GM19455 (cell line): ENCODE results near the gene RNF103.
"Not testable (repeated sequence)": the region's sequence is repeated elsewhere in the genome, so short reads cannot be mapped to it uniquely, and the experiment has no call there.

Source experiments
- ATAC-seq: cut with Tn5 transposase; IDR thresholded peaks from one replicate; pipeline ENCODE4 v1.9.1; 2021; ENCODE audit not compliant: unreplicated experiment

The RNF103 gene

DNA sequence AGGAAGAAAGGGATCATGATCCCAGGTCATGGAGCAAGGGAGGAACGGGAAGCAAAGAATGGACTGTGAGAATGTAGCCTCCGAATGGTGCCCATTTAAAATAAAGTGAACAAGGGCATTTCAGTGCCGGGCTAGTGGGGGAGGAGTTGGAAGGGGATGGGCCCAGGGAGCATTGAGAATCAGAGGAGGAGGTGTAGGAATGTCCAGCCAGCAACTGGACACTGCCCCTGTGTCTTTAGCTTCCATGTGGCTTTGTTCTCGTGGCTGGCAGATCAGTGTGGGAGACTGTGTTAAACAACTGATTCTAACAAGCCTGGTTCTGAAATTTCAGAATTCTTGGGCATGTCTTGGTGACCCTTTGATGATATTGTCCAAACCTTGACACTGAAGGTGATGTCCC is 1.4 kb upstream of the RNF103 start:
- ATAC-seq: no peak

DNA sequence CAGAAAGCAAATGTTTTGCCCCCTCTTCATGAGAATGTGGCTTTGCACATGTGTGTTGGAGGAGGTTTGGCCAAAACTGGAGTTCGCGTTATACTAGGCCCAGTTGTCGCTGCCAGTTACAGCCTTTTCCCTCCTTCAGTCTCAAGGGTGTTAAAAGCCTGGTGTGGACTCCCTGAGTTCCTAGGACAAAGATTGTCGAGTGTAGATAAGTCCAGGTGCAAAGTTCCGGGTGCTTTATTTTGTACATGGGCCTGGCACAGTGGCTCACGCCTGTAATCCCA is 542 bp upstream of the RNF103 start:
- no peak for ATAC-seq

DNA sequence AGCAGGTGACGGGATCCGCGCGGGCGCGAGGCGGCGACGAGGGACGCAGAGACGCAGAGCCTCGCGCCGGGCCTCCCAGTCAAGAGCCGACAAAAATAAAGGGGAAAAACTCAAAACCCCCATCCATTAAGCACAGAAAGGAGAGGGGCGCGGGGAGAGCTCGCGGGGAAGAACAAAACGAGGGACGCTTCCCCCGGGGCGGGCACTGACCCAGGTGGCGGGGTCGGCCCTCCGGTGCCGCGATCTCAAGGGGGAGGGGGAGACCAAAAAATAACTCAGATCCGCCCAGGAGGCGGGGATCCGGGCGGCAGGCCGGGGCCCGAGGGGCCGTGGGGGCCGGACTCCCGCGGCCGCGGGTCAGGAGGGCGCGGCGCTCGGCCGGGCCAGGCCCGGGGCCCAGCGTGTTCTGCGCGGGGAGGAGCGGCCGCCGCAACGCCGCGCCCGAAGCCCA is 597 bp downstream of the RNF103 start:
- peak; percentile 57 for ATAC-seq

DNA sequence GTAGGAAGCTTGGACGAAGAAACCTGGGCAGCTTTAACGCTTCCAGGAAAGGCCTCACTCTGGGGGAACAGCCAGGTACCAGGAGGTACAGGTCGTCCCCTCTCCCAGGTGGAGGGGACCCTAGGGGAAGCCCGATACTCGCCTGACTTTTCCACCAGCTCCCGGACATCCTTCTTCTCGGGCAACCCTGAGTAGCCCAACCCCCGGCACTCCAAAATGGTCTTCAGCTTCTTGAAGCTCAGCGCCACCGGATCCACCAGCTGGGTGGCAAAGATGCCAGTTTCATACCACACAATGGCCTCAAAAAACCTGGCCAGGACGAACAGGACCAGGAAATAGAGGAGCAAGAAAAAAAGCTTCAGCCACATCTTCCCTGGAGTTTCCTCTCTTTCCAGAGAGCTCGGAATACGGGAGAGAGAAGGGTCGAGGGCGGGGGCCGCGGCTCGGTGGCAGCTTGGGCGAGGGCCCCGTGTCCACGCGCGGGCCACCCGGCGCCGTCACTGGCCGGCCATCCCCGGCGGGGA is 1.1 kb downstream of the RNF103 start:
- ATAC-seq: no peak

DNA sequence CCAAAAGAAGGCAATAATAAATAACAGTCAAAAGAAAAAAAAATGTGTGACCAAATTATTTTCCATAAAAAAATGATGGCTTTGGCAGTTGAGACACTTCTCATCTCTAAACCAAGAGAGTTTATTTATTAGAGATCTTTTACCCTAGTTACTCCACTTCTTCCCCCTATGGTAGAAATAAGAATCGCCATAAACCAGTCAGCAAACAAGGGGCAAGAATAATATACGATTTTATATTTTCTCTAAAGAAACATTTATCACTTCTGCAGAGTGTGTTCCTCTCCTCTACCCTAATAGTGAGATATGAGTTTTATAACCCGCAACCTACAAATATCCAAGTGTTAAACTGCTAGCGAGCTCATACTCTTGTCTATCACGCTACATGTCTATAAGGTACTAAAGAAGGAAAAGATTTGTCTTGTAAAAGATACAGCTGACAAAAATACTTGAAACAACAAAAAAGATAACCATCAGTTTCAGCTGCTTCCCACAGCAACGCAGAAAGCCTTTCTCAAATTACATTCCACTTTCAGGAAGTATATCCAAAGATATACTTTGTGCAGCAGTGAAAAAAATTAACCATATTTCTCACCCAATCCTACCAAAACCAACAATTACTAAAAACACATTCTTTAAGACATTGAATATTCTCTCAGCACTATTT is 2.3 kb downstream of the RNF103 start:
- ATAC-seq: no peak

DNA sequence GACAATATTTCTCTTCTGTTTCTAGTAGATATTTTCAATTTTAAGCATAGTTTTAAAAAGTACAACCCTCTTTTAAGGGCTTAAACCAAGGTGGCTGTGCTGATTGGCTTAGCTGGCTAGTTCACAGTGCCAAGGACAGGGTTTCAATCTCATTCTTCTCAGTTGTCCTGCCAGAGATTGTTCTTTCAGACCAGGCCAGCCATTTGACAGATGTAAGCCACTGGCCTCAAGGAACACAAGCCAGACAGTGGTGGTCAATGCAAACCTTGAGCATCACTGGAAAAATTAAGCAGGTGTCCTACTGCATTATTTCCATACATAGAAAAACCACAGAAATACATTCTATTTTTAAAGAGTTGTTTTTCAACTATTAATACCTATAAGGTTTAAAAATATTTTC is 5.9 kb downstream of the RNF103 start:
- ATAC-seq: peak; percentile 41

DNA sequence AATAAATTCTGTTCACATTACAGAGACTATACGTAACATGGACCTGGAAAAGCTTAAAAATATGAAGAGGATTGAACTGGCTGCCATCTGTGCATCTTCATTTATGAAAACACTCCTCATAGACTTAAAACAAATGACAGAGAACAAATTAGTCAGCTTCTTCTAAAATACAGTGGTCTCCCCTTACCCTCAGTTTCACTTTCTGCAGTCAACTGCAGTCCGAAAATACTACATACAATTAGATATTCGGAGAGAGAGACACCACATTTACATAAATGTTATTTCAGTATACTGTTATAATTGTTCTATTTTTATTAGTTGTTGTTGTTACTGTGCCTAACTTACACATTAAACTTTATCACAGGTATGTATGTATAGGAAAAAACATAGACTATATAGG is 6.5 kb downstream of the RNF103 start:
- peak; percentile 51 for ATAC-seq

DNA sequence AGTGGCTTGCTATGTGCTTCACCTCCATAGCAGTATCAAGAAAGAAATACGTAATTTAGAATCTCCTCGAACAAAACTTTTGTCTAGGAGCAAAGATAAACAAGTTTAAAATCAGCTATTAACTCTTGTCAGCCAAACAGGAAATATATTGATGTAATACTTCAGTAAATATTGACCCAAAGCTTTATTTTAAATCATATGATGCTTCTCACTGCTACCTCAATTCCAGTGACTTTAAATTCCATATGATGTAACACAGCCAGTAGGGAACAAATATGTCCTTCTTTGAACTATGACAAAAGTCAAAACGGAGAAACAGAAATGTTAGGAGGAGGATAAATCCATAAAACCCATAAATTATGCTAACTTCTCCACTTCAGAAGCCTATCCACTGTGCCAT is 7.2 kb downstream of the RNF103 start:
- no peak for ATAC-seq

DNA sequence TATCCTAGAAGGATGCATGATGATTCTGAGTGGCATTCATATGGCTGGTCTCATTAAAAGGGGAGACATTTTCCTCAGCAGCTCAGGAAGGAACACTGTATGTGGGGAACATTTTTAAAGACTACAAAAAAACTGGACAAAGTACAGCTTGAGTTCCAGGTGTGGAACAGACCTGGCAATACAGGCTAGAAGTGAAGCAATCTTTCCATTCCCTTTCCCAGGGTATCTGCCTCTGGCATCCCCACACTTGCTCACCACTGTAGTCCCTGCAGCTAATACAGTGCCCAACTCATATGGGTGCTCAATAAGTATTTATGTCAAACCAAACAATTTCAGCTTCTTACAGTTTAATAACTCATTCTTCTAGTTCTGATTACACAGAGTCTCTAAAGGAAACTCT is 8.1 kb downstream of the RNF103 start:
- ATAC-seq: no peak

DNA sequence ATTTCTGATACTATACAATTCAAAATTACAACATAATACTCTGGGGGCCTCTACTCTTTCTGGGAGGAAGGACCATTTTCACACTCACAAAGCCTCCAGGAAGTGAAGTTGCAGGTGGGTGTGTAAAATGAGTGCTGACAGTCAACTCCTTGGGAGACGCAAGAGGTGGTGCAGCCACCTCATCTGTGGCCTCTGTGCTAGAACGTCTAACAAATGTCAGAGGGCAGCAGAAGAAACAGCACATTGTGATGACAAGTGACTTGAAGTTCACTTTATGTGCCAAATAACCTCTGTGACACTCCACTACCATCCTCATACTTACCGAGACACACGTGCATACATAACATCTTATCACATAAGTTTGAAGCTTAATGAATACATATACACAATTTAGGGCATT is 10.2 kb downstream of the RNF103 start:
- no peak for ATAC-seq

DNA sequence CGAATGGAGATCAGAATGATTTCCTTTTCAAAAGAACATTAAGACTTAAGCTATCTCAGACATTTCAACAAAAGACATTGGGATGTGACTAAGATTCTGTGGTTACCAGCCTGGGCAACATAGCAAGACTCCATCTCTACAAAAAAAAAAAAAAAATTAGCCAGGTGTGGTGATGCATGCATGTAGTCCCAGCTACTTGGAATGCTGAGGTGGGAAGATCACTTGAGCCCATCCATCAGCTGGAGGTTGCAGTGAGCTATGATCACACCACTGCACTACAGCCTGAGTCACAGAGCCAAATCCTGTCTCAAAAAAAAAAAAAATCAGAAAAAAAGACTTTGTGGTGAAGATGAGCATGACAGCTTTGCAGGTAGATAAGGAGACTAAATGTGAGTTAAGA is 12.8 kb downstream of the RNF103 start:
- ATAC-seq: no peak

DNA sequence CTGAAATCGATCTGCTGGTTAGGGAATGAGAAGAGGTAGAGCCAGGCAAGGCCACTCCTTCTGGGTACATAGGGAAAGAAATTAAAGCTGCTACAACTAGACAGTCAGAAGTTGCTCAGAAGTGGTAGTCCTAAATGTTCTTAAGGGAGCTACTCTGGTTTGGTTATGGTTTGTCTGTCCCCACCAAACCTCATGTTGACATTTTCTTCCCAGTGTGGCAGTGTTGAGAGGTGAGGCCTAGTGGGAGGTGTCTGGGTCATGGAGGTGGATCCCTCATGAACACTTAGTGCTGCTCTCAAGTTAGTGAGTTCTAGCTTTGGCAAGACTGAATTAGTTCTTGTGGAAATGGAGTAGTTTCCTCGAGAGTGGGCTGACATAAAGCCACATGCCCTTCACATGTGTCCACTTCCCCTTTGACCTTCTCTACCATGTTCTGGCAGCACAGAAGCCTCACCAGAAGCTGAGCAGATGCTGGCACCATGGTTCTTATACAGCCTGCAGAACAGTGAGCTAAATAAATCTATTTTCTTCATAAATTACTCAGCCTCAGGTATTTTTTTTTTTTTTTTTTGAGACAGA is 14.7 kb downstream of the RNF103 start:
- ATAC-seq: no peak

DNA sequence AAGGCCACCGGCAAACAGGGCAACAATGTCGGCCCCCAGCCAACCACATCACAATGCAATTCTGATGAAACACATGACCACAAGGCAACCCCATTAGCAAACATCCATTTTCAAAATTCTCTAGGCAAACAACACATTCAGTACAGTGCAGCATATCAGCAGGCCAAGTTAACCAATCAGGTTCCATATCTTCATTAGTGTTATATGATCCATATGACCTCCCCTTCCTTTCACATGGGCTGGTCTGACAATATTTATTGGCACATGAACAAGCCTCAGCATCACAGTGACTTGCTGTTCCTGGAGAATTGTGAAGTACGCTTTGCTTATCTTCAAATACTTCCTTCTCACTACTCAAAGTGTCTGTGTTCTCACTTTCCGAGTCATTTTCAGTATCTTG is 19.8 kb downstream of the RNF103 start:
- no peak for ATAC-seq

DNA sequence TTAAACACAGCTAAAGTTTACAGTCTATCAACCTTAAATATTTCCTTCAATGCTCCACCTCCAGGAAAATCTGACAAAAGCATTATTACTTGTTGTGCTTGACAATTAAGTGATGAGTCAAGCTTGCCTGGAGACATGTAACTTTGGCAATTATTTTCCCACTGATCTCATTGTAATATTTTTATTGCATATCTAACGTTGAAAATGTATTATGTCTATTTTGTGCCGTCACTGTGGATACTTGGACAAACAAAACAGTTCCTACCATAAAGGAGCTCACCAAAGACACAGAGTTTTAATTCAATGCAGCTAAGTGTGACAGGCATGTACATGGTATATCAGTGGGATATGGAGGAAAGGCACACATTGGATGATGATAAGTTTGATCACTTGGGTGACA is 24.7 kb downstream of the RNF103 start:
- ATAC-seq: no peak

DNA sequence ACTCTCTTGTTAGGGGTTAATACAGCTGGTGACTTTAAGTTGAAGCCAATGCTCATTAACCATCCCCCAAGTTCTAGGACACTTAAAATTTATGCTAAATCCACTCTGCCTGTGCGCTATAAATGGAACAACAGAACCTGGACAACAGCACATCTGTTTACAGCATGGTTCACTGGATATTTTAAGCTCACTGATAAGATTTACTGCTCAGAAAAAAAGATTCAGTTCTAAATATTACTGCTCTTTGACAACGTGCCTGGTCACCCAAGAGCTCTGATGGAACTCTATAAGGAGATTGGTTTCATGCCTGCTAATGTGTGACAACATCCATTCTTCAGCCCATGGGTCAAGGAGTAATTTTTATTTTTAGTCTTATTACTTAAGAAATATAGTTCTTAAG is 27.5 kb downstream of the RNF103 start:
- no peak for ATAC-seq

DNA sequence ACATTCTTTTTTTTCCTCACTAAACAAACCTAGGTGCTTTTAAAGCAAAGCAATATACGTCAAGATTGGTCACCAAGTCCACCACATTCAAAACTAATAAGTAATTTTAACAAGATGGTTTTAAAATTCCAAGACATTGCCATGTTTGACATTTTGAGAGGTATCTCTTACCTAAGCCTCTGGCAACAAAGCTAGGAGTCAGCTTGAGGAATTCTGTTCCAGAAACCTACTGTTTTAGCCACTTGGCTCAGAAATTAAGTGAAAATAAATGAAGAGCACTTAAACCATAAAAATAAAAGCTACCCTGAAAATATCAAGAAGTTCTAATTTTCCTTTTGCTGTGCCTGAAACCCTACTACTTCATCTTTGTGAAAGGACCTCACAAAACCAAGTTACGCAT is 30.4 kb downstream of the RNF103 start:
- ATAC-seq: no peak

DNA sequence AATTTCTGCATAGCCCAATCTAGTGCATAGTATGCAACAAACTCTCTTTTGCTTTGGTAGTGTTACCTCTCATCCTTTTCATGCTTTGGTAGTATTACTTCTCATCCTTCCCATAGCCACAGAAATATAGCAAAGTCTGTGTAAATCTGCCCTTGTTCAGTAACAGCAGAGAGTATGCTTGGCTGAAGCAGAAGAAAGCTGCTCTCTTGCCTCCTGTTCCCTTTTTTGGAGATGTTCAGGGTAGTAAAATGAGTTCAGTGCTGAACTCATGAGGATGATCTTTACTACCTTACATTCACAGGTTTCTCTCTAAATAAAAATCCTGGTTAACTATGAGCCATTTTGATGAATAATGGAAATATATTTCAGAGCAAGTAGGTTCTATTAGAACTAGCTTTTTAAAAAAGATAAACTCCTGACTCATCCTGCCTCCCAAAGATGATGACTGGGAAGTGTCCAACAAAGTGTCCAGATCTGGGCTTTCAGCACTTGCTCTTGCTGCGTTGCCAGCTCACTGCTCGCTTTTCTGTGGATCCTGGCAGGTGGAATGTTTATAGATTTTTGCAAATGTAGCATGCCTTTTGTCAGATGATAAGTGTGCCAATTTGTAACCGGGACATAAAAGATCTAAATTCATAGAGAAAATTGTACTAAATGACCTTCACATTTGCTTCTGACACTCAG is 31.0 kb downstream of the RNF103 start:
- ATAC-seq: no peak

DNA sequence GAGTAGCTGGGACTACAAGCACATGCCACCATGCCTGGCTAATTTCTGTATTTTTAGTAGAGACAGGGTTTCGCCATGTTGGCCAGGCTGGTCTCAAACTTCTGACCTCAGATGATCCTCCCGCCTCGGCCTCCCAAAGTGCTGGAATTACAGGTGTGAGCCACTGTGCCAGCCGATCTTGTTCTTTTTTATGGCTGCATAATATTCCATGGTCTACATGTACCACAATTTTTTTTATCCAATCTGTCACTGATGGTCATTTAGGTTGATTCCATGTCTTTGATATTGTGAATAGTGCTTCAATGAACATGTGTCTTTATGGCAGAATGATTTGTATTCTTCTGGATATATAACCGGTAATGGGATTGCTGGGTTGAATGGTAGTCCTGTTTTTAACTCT is 34.0 kb downstream of the RNF103 start:
- ATAC-seq: not testable (repeated sequence)

DNA sequence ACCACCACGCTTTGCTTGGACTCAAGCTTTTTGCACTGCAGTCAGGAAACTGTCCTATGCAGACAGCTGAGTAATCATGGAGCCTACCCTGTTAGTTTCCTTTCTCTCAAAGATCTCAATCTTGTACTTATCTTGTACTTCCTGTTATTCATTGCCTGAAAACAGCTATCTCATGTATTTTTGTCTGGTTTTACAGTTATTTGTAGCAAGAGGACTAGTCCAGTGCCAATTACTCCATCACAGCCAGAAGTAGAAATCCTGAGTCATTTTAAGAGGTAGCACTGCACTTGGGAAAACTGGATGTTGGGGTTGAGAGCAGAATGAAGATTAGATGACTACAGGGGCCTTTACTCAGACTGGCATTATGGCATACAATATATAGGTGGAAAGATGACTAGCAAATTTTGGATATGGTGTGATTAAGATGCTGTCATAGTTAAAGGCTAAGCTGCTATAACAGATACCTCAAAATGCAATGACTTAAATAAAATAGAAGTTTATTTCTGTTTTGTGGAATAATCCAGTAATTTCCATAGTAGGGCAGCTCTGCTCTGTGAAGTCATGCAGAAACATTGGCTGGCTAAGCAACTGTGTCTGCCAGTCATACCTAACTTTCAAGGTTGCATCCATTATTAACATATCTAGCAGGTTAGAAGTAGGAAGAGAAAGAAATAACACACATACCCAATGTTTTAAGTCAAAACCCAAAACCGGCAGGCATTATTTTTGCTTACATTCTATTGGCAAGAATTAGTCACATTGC is 39.3 kb downstream of the RNF103 start:
- ATAC-seq: no peak

DNA sequence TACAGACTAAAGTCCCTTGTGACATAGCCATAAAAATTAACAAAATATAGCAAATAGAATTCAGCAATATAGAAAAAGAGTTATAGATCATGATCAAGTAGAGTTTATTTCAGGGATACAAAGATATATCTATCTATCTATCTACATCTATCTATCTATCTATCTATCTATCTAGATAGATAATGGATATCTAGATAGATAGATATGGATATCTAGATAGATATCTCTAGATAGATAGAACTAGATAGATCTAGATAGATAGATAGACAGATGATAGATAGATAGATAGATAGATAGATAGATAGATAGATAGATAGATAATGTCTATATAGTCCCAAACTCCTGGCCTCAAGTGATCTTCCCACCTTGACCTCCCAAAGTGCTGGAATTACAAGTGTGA is 43.1 kb downstream of the RNF103 start:
- no peak for ATAC-seq

DNA sequence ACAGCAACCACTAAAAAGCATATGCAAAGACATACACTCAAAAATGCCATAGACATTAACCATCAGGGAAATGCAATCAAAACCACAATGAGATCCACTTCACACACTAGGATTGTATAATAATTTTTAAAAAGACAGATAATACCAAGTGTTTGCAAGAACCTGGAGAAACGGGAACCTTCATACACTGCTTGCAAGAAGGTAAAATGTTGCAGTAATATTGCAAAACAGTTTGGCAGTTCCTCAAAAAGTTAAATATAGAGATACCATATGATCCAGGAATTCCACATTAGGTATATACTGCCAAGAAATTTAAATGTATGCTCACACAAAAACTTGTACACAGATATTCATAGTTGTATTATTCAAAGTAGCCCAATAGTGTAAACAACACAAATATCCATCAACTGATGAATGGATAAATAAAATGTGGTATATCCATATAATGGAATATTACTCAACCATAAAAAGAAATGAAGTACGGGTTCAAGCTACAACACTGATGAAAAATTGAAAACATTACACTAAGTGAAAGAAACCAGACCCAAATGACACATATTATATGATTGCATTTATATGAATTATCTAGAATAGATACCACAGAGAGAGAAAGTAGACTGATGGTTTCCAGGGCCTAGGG is 45.7 kb downstream of the RNF103 start:
- no peak for ATAC-seq
